Tibial artery (tissue), 4 donors: Measurements from ENCODE around the gene HRC.
A peak's percentile ranks its signal among the peaks of the same experiment; 100 is the strongest.

Experiments used
- DNase-seq, 2 donors: peaks; one replicate each; pipeline ENCODE4 v3.0.0-alpha.2; 2019
- H3K27ac ChIP-seq, 2 donors: fragments of 200-600 bp; sonication (generic) in 1 of 2; 1 replicate in 1 of 2; 2 replicates in 1 of 2; pipeline ENCODE4 v1.5.1; 2018 to 2019; ENCODE audit warnings: mild to moderate bottlenecking in 1 of 2
- H3K27me3 ChIP-seq, 2 donors: fragments of 200-600 bp; sonication (generic) in 1 of 2; one replicate each; pipeline versions ENCODE4 v1.5.1 to v1.6.0; 2016 to 2019
- H3K36me3 ChIP-seq, 3 donors: fragments of 200-600 bp; sonication (generic) in 2 of 3; one replicate each; pipeline ENCODE4 v1.5.1; 2016 to 2019; ENCODE audit warnings: mild to moderate bottlenecking in 2 of 3
- H3K4me1 ChIP-seq, 4 donors: fragments of 200-600 bp; sonication (generic) in 2 of 4; 1 replicate in 3 of 4; 2 replicates in 1 of 4; pipeline ENCODE4 v1.5.1; 2016 to 2019
- H3K4me3 ChIP-seq, 2 donors: fragments of 200-600 bp; sonication (generic) in 1 of 2; 1 replicate in 1 of 2; 2 replicates in 1 of 2; pipeline ENCODE4 v1.5.1; 2018 to 2019; ENCODE audit warnings: mild to moderate bottlenecking in 2 of 2
- H3K9me3 ChIP-seq, 3 donors: fragments of 200-600 bp; sonication (generic) in 1 of 3; one replicate each; pipeline ENCODE4 v1.5.1; 2016 to 2019
- CTCF ChIP-seq, 2 experiments: fragments of 200-600 bp in 1 of 2; fragments of 450-650 bp in 1 of 2; IDR thresholded peaks; one replicate each; pipeline ENCODE4 v1.5.1; 2017 to 2019; ENCODE audit warnings: antibody characterized with exemption in 2 of 2, mild to moderate bottlenecking in 1 of 2, moderate library complexity in 1 of 2
- intact Hi-C: fragments of 100-400 bp; cut with DNase I; formaldehyde crosslinking; loops from one replicate; pipeline ENCODE4 v1.15.0; 2023; ENCODE audit warnings: low total_unique reads

The HRC gene

GRCh38 chr19:49141352-49141751, 13.8 kb downstream of the HRC start:
- no peak overlapping the region for H3K27ac ChIP-seq
- no peak overlapping the region for H3K4me3 ChIP-seq
- peaks cover 0 to 6% of the 10 kb centered on the region in 2 donors for H3K27me3 ChIP-seq
- H3K9me3 ChIP-seq: no peaks in the 10 kb centered on the region
- intact Hi-C loops: loop anchor here (5.0 kb wide), 1 partner anchor 34 kb away; no protein-coding TSS in a partner anchor
- TF ChIP-seq CTCF (IDR thresholded peaks at IDR 0.05): no peak
- no peaks in the 10 kb centered on the region for H3K36me3 ChIP-seq
- peaks cover 0 to 22% (median 20%) of the 10 kb centered on the region in 4 donors for H3K4me1 ChIP-seq
- no peak for DNase-seq

GRCh38 chr19:49140951-49141350, 14.2 kb downstream of the HRC start:
- Histone ChIP-seq H3K4me1 (peaks cover 0 to 18% (median 16%) of the 10 kb centered on the region in 4 donors), H3K27me3 (peaks cover 0 to 10% of the 10 kb centered on the region in 2 donors), H3K36me3 (no peaks in the 10 kb centered on the region), H3K27ac (no peak overlapping the region), H3K9me3 (no peaks in the 10 kb centered on the region), H3K4me3 (no peak overlapping the region)
- intact Hi-C loops: loop anchor here (5.0 kb wide), 1 partner anchor 34 kb away; no protein-coding TSS in a partner anchor
- TF ChIP-seq CTCF (IDR thresholded peaks at IDR 0.05): no peak
- no peak for DNase-seq

- no peak overlapping the region for H3K4me3 ChIP-seq
- H3K27ac ChIP-seq: no peak overlapping the region
- H3K27me3 ChIP-seq: peaks cover 0 to 39% of the 10 kb centered on the region in 2 donors
- intact Hi-C loops: no loop called here
- H3K4me1 ChIP-seq: peaks cover 0 to 15% (median 6%) of the 10 kb centered on the region in 4 donors
- no peaks in the 10 kb centered on the region for H3K36me3 ChIP-seq
- no peak for TF ChIP-seq CTCF (IDR thresholded peaks at IDR 0.05)
- no peaks in the 10 kb centered on the region for H3K9me3 ChIP-seq
- no peak for DNase-seq
These were observed 18.4 kb downstream of the HRC start for GRCh38 chr19:49136771-49137171.

GRCh38 chr19:49135686-49136085, 19.5 kb downstream of the HRC start:
- intact Hi-C loops: no loop called here
- H3K4me1 ChIP-seq: peaks cover 0 to 15% (median 6%) of the 10 kb centered on the region in 4 donors
- no peaks in the 10 kb centered on the region for H3K36me3 ChIP-seq
- no peak overlapping the region for H3K4me3 ChIP-seq
- peaks cover 0 to 39% of the 10 kb centered on the region in 2 donors for H3K27me3 ChIP-seq
- H3K27ac ChIP-seq: no peak overlapping the region
- DNase-seq: no peak
- H3K9me3 ChIP-seq: no peaks in the 10 kb centered on the region
- no peak for TF ChIP-seq CTCF (IDR thresholded peaks at IDR 0.05)

- intact Hi-C loops: no loop called here
- no peaks in the 10 kb centered on the region for H3K9me3 ChIP-seq
- DNase-seq: no peak
- H3K27ac ChIP-seq: no peak overlapping the region
- H3K27me3 ChIP-seq: peaks cover 0 to 39% of the 10 kb centered on the region in 2 donors
- H3K4me3 ChIP-seq: peak overlapping the region; percentile 6 to 11
- no peaks in the 10 kb centered on the region for H3K36me3 ChIP-seq
- no peak for TF ChIP-seq CTCF (IDR thresholded peaks at IDR 0.05)
- peaks cover 0 to 20% (median 8%) of the 10 kb centered on the region in 4 donors for H3K4me1 ChIP-seq
These were observed 21.4 kb downstream of the HRC start for GRCh38 chr19:49133621-49134454.
